H9 (cell line): ENCODE data around the gene DDRGK1. TPM values are rescaled to one million over a fixed set of nuclear protein-coding genes. Genes with fewer than 3 reads are reported as not detected.

ENCODE experiments used
- DNase-seq: peaks from one replicate; pipeline ENCODE4 v3.0.0-alpha.2; 2017
- H2AFZ ChIP-seq: one replicate; pipeline ENCODE4 v1.6.1; 2013; ENCODE audit warnings: mild to moderate bottlenecking, low read length, control low read depth, moderate library complexity
- H2AK5ac ChIP-seq: 2 replicates; pipeline ENCODE4 v1.6.1; 2013; ENCODE audit warnings: low read length, control low read depth, mixed read lengths; ENCODE audit not compliant: insufficient read length
- H2BK120ac ChIP-seq: one replicate; pipeline ENCODE4 v1.6.1; 2013; ENCODE audit warnings: low read depth, mild to moderate bottlenecking, low read length, control low read depth, inconsistent platforms; ENCODE audit not compliant: poor library complexity, severe bottlenecking
- H2BK12ac ChIP-seq: 2 replicates; pipeline ENCODE4 v1.6.1; 2013; ENCODE audit warnings: low read length, control low read depth, mixed read lengths, low read depth; ENCODE audit not compliant: insufficient read length
- H2BK15ac ChIP-seq: 2 replicates; pipeline ENCODE4 v1.6.1; 2013; ENCODE audit warnings: low read depth, low read length, control low read depth
- H2BK20ac ChIP-seq: one replicate; pipeline ENCODE4 v1.6.1; 2013; ENCODE audit warnings: low read depth, mild to moderate bottlenecking, low read length, control low read depth, inconsistent platforms; ENCODE audit not compliant: poor library complexity, severe bottlenecking
- H2BK5ac ChIP-seq: 2 replicates; pipeline ENCODE4 v1.6.1; 2013; ENCODE audit warnings: low read length, control low read depth, mixed read lengths; ENCODE audit not compliant: insufficient read length
- H3K14ac ChIP-seq: 2 replicates; pipeline ENCODE4 v1.6.1; 2013; ENCODE audit warnings: low read length, control low read depth; ENCODE audit not compliant: insufficient read depth
- H3K18ac ChIP-seq: 2 replicates; pipeline ENCODE4 v1.6.1; 2013; ENCODE audit warnings: low read depth, mild to moderate bottlenecking, mixed read lengths, low read length, control low read depth; ENCODE audit not compliant: insufficient read length
- H3K23ac ChIP-seq: 2 replicates; pipeline ENCODE4 v1.6.1; 2013; ENCODE audit warnings: low read length, control low read depth, mixed read lengths, low read depth; ENCODE audit not compliant: insufficient read length
- H3K23me2 ChIP-seq: 2 replicates; pipeline ENCODE4 v1.6.1; 2013; ENCODE audit warnings: low read depth, mild to moderate bottlenecking, mixed read lengths, low read length, control low read depth; ENCODE audit not compliant: insufficient read length, poor library complexity, severe bottlenecking
- H3K27ac ChIP-seq: 2 replicates; pipeline ENCODE4 v1.5.1; 2013; ENCODE audit warnings: low read length, control low read depth, mixed read lengths, low read depth; ENCODE audit not compliant: insufficient read length
- H3K27me3 ChIP-seq: 2 replicates; pipeline ENCODE4 v1.6.1; 2013; ENCODE audit warnings: low read length, control low read depth, inconsistent platforms; ENCODE audit not compliant: insufficient read depth
- H3K4ac ChIP-seq: 2 replicates; pipeline ENCODE4 v1.6.1; 2013; ENCODE audit warnings: low read depth, mild to moderate bottlenecking, control low read depth, inconsistent platforms, low read length, moderate library complexity
- H3K4me1 ChIP-seq: 2 replicates; pipeline ENCODE4 v1.6.1; 2013; ENCODE audit warnings: low read length, control low read depth, inconsistent platforms; ENCODE audit not compliant: insufficient read depth
- H3K4me2 ChIP-seq: 2 replicates; pipeline ENCODE4 v1.6.1; 2013; ENCODE audit warnings: low read length, control low read depth, mixed read lengths; ENCODE audit not compliant: insufficient read length, insufficient read depth
- H3K56ac ChIP-seq: 2 replicates; pipeline ENCODE4 v1.6.1; 2013; ENCODE audit warnings: low read depth, mild to moderate bottlenecking, mixed read lengths, low read length, control low read depth; ENCODE audit not compliant: insufficient read length
- H3K79me1 ChIP-seq: 2 replicates; pipeline ENCODE4 v1.6.1; 2013; ENCODE audit warnings: low read depth, mild to moderate bottlenecking, moderate library complexity, low read length, control low read depth, inconsistent platforms; ENCODE audit not compliant: insufficient read depth, poor library complexity, severe bottlenecking
- H3K79me2 ChIP-seq: 2 replicates; pipeline ENCODE4 v1.6.1; 2013; ENCODE audit warnings: low read length, control low read depth, inconsistent platforms; ENCODE audit not compliant: insufficient read depth
- H3K9ac ChIP-seq: 2 replicates; pipeline ENCODE4 v1.6.1; 2013; ENCODE audit warnings: low read length, control low read depth, mixed read lengths; ENCODE audit not compliant: insufficient read length; ENCODE audit errors: extremely low read depth
- H3K9me3 ChIP-seq: one replicate; pipeline ENCODE4 v1.6.1; 2013; ENCODE audit warnings: low read depth, low read length, inconsistent platforms; ENCODE audit not compliant: control insufficient read depth
- H3T11ph ChIP-seq: one replicate; pipeline ENCODE4 v1.6.1; 2013; ENCODE audit warnings: mild to moderate bottlenecking, low read length, control low read depth, inconsistent platforms
- H4K20me1 ChIP-seq: one replicate; pipeline ENCODE4 v1.6.1; 2013; ENCODE audit not compliant: control insufficient read depth, insufficient read length, insufficient read depth
- H4K5ac ChIP-seq: 2 replicates; pipeline ENCODE4 v1.6.1; 2013; ENCODE audit warnings: low read depth, mild to moderate bottlenecking, mixed read lengths, low read length, control low read depth; ENCODE audit not compliant: insufficient read length
- H4K8ac ChIP-seq: replicated peaks from 2 replicates; pipeline ENCODE4 v1.6.1; 2013; ENCODE audit warnings: low read length, control low read depth, mixed read lengths, low read depth; ENCODE audit not compliant: insufficient read length
- H4K91ac ChIP-seq: 2 replicates; pipeline ENCODE4 v1.6.1; 2013; ENCODE audit warnings: low read depth, mild to moderate bottlenecking, moderate library complexity, mixed read lengths, low read length, control low read depth; ENCODE audit not compliant: insufficient read length
- H3K27ac Mint-ChIP-seq, 3 experiments: 2 replicates in 2 of 3; 3 replicates in 1 of 3; pipeline ENCODE4 v1.8.0; 2020 to 2021; ENCODE audit warnings: mixed read lengths in 3 of 3, mild to moderate bottlenecking in 1 of 3, moderate library complexity in 1 of 3
- H3K27me3 Mint-ChIP-seq: 2 replicates; pipeline ENCODE4 v1.8.0; 2021; ENCODE audit warnings: low read depth, mild to moderate bottlenecking, moderate library complexity, mixed read lengths
- H3K36me3 Mint-ChIP-seq, 3 experiments: 2 replicates in 2 of 3; 3 replicates in 1 of 3; pipeline ENCODE4 v1.8.0; 2020 to 2021; ENCODE audit warnings: low read depth in 3 of 3, mixed read lengths in 3 of 3; ENCODE audit not compliant: insufficient read depth in 1 of 3
- H3K4me1 Mint-ChIP-seq, 2 experiments: 2 replicates each; pipeline ENCODE4 v1.8.0; 2020; ENCODE audit warnings: mixed read lengths in 2 of 2
- H3K4me3 Mint-ChIP-seq, 2 experiments: 2 replicates in 1 of 2; 3 replicates in 1 of 2; pipeline ENCODE4 v1.8.0; 2020 to 2021; ENCODE audit warnings: mild to moderate bottlenecking in 2 of 2, mixed read lengths in 2 of 2, moderate library complexity in 1 of 2
- H3K9me3 Mint-ChIP-seq, 2 experiments: 2 replicates in 1 of 2; 3 replicates in 1 of 2; pipeline ENCODE4 v1.8.0; 2020; ENCODE audit warnings: mild to moderate bottlenecking in 2 of 2, mixed read lengths in 2 of 2, moderate library complexity in 1 of 2
- CTCF ChIP-seq: fragments of 200-600 bp; sonication (generic); conservative IDR thresholded peaks from 3 replicates; pipeline ENCODE4 v1.8.0; 2021; ENCODE audit warnings: antibody characterized with exemption, mild to moderate bottlenecking
- WGBS: extraction: QIAGEN DNeasy Blood & Tissue Kit; methylation state at CpG from one replicate; pipeline ENCODE4 v1.1.7; 2013; ENCODE audit warnings: missing lambda C conversion rate, low lambda C conversion rate, mixed read lengths; ENCODE audit not compliant: insufficient read length; ENCODE audit errors: extremely low coverage; 5-methylcytosine and 5-hydroxymethylcytosine counted together
- total RNA-seq: library from RNA; stranded (reverse); gene quantifications from 2 replicates; pipeline ENCODE4 v1.2.1, GENCODE V29; 2021

DDRGK1 gene
- total RNA-seq, 1 experiment from 2014 or later: 58.1 TPM

- Histone ChIP-seq H3K9me3 (no peaks in the 10 kb centered on the region), H2AFZ (no peak overlapping the region), H3K23me2 (peaks cover 3% of the 10 kb centered on the region), H4K91ac (no peak overlapping the region), H2BK120ac (no peak overlapping the region), H3K9ac (no peak overlapping the region), H3K56ac (no peak overlapping the region), H2AK5ac (no peak overlapping the region), H2BK20ac (no peak overlapping the region), H3K4me2 (peak overlapping the region; percentile 29), H4K20me1 (no peaks in the 10 kb centered on the region), H3K4me1 (peaks cover 2% of the 10 kb centered on the region; the same call in 1 of the 2 replicates), H3K18ac (no peak overlapping the region), H3T11ph (no peak overlapping the region), H3K27me3 (no peaks in the 10 kb centered on the region), H3K79me2 (peaks cover 29% of the 10 kb centered on the region; the same call in 1 of the 2 replicates), H3K14ac (no peak overlapping the region), H4K8ac (no peak overlapping the region), H3K4ac (no peak overlapping the region), H3K27ac (no peak overlapping the region), H2BK15ac (no peak overlapping the region), H2BK5ac (no peak overlapping the region), H2BK12ac (no peak overlapping the region), H3K79me1 (no peaks in the 10 kb centered on the region), H4K5ac (no peak overlapping the region), H3K23ac (no peak overlapping the region)
- Mint-ChIP-seq H3K27ac (no peak overlapping the region), H3K27me3 (no peaks in the 10 kb centered on the region), H3K9me3 (no peaks in the 10 kb centered on the region; a peak in 1 of 5 replicates), H3K4me1 (peaks cover 13 to 27% of the 10 kb centered on the region in 2 experiments), H3K4me3 (peak overlapping the region; percentile 30 to 54), H3K36me3 (peaks cover 5 to 14% (median 13%) of the 10 kb centered on the region in 3 experiments; a peak in 4 of 7 replicates)
- DNase-seq: no peak
- no CpG with 5 or more reads among the region's 6 CpGs for WGBS
- no peak for TF ChIP-seq CTCF
These were observed 44.1 kb downstream of the DDRGK1 start for GRCh38 chr20:3160418-3160817.
